Measurements from ENCODE around the gene TNFAIP2.
"Not testable (repeated sequence)": the region's sequence is repeated elsewhere in the genome, so short reads cannot be mapped to it uniquely, and the experiment has no call there.

TNFAIP2 gene

GRCh38 chr14:103107941-103108748 is 15.1 kb upstream of the TNFAIP2 start:
- DNase-seq: no peak

GRCh38 chr14:103108749-103109207 is 14.5 kb upstream of the TNFAIP2 start:
- DNase-seq: peak; percentile 22

GRCh38 chr14:103109535-103110441 is 13.5 kb upstream of the TNFAIP2 start:
- no peak for DNase-seq

GRCh38 chr14:103110681-103111231 is 12.5 kb upstream of the TNFAIP2 start:
- no peak for DNase-seq

GRCh38 chr14:103111232-103111868 is 11.9 kb upstream of the TNFAIP2 start:
- no peak for DNase-seq

- no peak for DNase-seq
Measured at GRCh38 chr14:103112400-103113243, 10.6 kb upstream of the TNFAIP2 start.

- no peak for DNase-seq
Measured at GRCh38 chr14:103113303-103113702, 10.0 kb upstream of the TNFAIP2 start.

- DNase-seq: no peak
Measured at GRCh38 chr14:103113774-103114173, 9.5 kb upstream of the TNFAIP2 start.

GRCh38 chr14:103115086-103115679 is 8.1 kb upstream of the TNFAIP2 start:
- DNase-seq: not testable (repeated sequence)

GRCh38 chr14:103115845-103116572 is 7.3 kb upstream of the TNFAIP2 start:
- DNase-seq: no peak

- no peak for DNase-seq
Measured at GRCh38 chr14:103116636-103117035, 6.6 kb upstream of the TNFAIP2 start.

- not testable (repeated sequence) for DNase-seq
Measured at GRCh38 chr14:103117499-103117898, 5.8 kb upstream of the TNFAIP2 start.

- DNase-seq: no peak
Measured at GRCh38 chr14:103118018-103118662, 5.1 kb upstream of the TNFAIP2 start.

GRCh38 chr14:103118663-103119404 is 4.4 kb upstream of the TNFAIP2 start:
- no peak for DNase-seq

- not testable (repeated sequence) for DNase-seq
Measured at GRCh38 chr14:103119527-103119926, 3.7 kb upstream of the TNFAIP2 start.

- DNase-seq: no peak
Measured at GRCh38 chr14:103121121-103121845, 2.0 kb upstream of the TNFAIP2 start.

GRCh38 chr14:103121846-103122584 is 1.2 kb upstream of the TNFAIP2 start:
- DNase-seq: no peak

GRCh38 chr14:103122585-103122946 is 695 bp upstream of the TNFAIP2 start:
- no peak for DNase-seq

All from NK-92 treated with Interleukin-12 subunit alpha and Interleukin-12 subunit beta, amount 100 ng/mL, for 24 hours (cell line).